Activated CD8-positive, alpha-beta T cell treated with anti-CD3 and anti-CD28 coated beads, Interleukin-2, amount 10 ng/mL, durations not matched to agents 7 days and 5 days (primary cell): Measurements from ENCODE around the gene NR2C1. TPM values are rescaled to one million over a fixed set of nuclear protein-coding genes. Genes with fewer than 3 reads are reported as not detected.
"Not testable (repeated sequence)": the region's sequence is repeated elsewhere in the genome, so short reads cannot be mapped to it uniquely, and the experiment has no call there.

ENCODE experiments used
- ATAC-seq: fragments of 150-1000 bp; cut with Tn5 transposase; one replicate; pipeline ENCODE4 v1.10.0; 2021; ENCODE audit warnings: moderate library complexity
- CTCF ChIA-PET: fragments of 350-600 bp; sonication (Branson Sonifier 250); formaldehyde crosslinking; loops from one replicate; lab custom pipeline; 2021; ENCODE audit warnings: antibody characterized with exemption; lab: Charles Lee
- POLR2A ChIA-PET: fragments of 350-600 bp; sonication (Branson Sonifier 250); formaldehyde crosslinking; loops from one replicate; lab custom pipeline; 2021; ENCODE audit warnings: antibody characterized with exemption; lab: Charles Lee
- DNase-seq: peaks from one replicate; pipeline ENCODE4 v3.0.0-alpha.2; 2020
- H3K27ac Mint-ChIP-seq: one replicate; pipeline ENCODE4 v1.8.0; 2021; ENCODE audit warnings: mild to moderate bottlenecking, mixed read lengths
- H3K27me3 Mint-ChIP-seq: one replicate; pipeline ENCODE4 v1.8.0; 2021; ENCODE audit warnings: low read depth, mixed read lengths
- H3K36me3 Mint-ChIP-seq: one replicate; pipeline ENCODE4 v1.8.0; 2021; ENCODE audit warnings: low read depth, mixed read lengths
- H3K4me1 Mint-ChIP-seq: one replicate; pipeline ENCODE4 v1.8.0; 2021; ENCODE audit warnings: low read depth, mixed read lengths
- H3K4me3 Mint-ChIP-seq: one replicate; pipeline ENCODE4 v1.8.0; 2021; ENCODE audit warnings: mild to moderate bottlenecking, mixed read lengths
- H3K9me3 Mint-ChIP-seq: one replicate; pipeline ENCODE4 v1.8.0; 2022; ENCODE audit warnings: mixed read lengths; ENCODE audit not compliant: insufficient read depth
- total RNA-seq, 2 experiments: library from RNA; stranded (reverse); gene quantifications; one replicate each; pipeline ENCODE4 v1.2.3, GENCODE V29; 2021

The NR2C1 gene
- total RNA-seq, 2 experiments from 2014 or later, result 30.5 to 32.8 TPM

DNA sequence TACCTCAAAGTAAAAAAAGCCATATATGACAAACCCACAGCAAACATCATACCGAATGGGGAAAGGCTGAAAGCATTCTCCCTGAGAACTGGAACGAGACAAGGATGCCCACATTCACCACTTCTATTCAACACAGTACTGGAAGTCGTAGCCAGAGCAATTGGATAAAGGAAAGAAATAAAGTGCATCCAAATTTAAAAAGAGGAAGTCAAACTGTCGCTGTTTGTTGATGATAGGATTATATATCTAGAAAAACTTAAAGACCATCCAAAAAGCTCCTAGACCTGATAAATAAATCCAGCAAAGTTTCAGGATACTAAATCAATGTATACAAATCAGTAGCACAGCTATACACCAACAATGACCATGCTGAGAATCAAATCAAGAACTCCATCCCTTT, 75.1 kb downstream of the NR2C1 start:
- Mint-ChIP-seq H3K4me3 (peak overlapping the region; percentile 9), H3K36me3 (peaks cover 58% of the 10 kb centered on the region), H3K4me1 (peaks cover 37% of the 10 kb centered on the region), H3K9me3 (no peaks in the 10 kb centered on the region), H3K27ac (no peak overlapping the region), H3K27me3 (no peaks in the 10 kb centered on the region)
- ATAC-seq (no peak), DNase-seq (no peak)
- ChIA-PET POLR2A (no interaction called here), CTCF (no interaction called here)

DNA sequence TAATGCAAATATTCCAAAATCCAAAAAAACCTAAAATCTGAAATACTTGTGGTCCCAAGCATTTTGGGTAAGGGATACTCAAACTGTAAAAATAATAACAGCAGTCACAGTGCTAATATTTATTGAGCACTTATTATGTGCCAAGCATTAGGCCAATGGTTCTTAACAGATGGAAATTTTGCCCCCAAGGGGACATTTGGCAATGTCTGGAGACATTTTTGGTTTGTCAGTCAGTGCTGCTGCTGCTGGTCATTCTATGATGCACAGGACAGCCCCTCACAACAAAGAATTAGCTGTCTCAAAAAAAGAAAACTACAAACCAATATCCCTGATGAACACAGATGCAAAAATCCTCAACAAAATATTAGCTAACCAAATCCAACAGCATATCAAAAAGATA, 75.7 kb downstream of the NR2C1 start:
- H3K27ac Mint-ChIP-seq, result no peak overlapping the region
- ChIA-PET CTCF (no interaction called here), POLR2A (no interaction called here)
- peaks cover 53% of the 10 kb centered on the region for H3K36me3 Mint-ChIP-seq
- no peak for DNase-seq
- H3K9me3 Mint-ChIP-seq, result no peaks in the 10 kb centered on the region
- peaks cover 38% of the 10 kb centered on the region for H3K4me1 Mint-ChIP-seq
- no peak overlapping the region for H3K4me3 Mint-ChIP-seq
- no peaks in the 10 kb centered on the region for H3K27me3 Mint-ChIP-seq
- no peak for ATAC-seq

DNA sequence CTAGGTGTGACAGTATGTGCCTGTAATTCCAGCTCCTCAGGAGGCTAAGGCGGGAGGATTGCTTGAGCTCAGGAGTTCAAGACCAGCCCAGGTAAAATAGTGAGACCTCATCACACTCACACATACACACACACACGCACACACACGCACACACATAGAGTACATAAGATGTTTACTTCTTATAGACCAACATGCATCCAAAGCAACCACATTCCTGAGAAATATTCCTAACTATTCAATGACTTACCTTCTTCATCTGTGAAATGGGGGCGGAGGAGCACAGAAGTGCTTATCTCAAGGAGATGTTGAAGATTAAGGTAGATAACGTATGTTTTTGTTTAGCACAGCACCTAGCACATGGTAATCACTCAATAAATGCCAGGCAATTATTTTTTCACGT, 76.4 kb downstream of the NR2C1 start:
- Mint-ChIP-seq H3K27me3 (no peaks in the 10 kb centered on the region), H3K4me1 (peaks cover 38% of the 10 kb centered on the region), H3K4me3 (no peak overlapping the region), H3K9me3 (no peaks in the 10 kb centered on the region), H3K36me3 (peaks cover 57% of the 10 kb centered on the region), H3K27ac (no peak overlapping the region)
- DNase-seq (no peak), ATAC-seq (no peak)
- ChIA-PET POLR2A (no interaction called here), CTCF (no interaction called here)

DNA sequence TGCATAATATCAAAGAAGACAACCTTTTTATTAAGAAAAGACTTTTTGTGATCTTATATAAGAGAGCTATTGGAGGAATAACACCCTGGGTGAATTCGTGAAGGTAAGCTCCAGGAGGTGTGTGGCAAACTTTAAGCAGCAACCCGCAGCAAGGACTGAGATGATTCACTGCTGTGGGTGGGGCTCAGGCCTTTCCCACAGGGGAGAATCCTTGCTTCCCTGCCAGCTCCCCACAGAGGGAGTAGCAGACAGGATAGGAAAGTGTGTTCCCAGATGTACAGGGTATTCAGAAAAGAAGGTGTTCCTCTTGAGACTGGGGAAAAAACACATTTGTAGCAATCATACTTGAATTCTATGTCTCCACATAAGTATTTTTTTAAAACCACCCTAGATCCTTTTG, 79.1 kb downstream of the NR2C1 start:
- POLR2A ChIA-PET, result interaction anchor here (2.0 kb wide), 1 partner anchor 9 kb away, joined by 15 read pairs; the partner anchor contains the start of gene NDUFA12
- no peak for ATAC-seq

DNA sequence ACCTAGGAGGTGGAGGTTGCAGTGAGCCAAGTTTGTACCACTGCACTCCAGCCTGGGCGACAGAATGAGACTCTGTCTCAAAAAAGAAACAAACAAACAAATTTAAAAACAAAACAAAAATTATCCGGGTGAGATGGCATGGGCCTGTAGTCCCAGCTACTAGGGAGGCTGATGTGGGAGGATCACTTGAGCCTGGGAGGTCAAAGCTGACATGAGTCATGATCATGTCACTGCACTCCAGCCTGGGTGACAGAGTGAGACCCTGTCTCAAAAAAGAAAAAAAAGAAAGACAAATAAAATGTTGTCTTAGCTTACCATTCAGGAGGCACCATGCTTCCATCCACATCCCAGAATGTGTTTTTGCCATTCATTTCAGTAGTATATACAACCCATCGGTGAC, 79.6 kb downstream of the NR2C1 start:
- H3K27me3 Mint-ChIP-seq, DNase-seq, H3K4me3 Mint-ChIP-seq, H3K27ac Mint-ChIP-seq, H3K9me3 Mint-ChIP-seq, CTCF ChIA-PET, ATAC-seq: not testable (repeated sequence)
- Mint-ChIP-seq H3K4me1 (peaks cover 36% of the 10 kb centered on the region), H3K36me3 (peaks cover 51% of the 10 kb centered on the region)
- POLR2A ChIA-PET, result interaction anchor here (2.0 kb wide), 1 partner anchor 10 kb away, joined by 15 read pairs; the partner anchor contains the start of gene NDUFA12

More for the DNA sequence above, 79.1 kb downstream of the NR2C1 start:
- Mint-ChIP-seq H3K4me1 (peaks cover 36% of the 10 kb centered on the region), H3K27me3 (no peaks in the 10 kb centered on the region), H3K36me3 (peaks cover 51% of the 10 kb centered on the region), H3K27ac (no peak overlapping the region), H3K4me3 (no peak overlapping the region), H3K9me3 (no peaks in the 10 kb centered on the region)
- DNase-seq, result no peak
- CTCF ChIA-PET, result no interaction called here

DNA sequence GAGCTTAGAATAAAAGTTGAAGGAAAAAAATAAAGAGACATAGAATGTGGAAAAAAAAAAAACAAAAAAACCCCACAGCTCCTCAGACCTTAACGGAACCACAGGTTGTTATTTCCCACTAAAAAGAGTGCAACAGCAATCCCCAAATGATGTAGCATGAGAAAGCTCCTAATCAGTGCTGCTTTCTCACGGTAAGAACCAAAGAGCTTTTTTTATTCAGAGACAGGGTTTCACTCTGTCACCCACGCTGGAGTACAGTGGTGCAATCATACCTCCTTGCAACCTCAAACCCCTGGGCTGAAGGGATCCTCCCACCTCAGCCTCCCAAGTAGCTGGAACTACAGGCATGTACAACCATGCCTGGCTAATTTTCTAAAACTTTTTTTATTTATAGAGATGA, 83.2 kb downstream of the NR2C1 start:
- Mint-ChIP-seq H3K36me3 (peaks cover 51% of the 10 kb centered on the region), H3K4me3 (no peak overlapping the region), H3K9me3 (no peaks in the 10 kb centered on the region), H3K27me3 (no peaks in the 10 kb centered on the region), H3K27ac (peak overlapping the region; percentile 67), H3K4me1 (peaks cover 50% of the 10 kb centered on the region)
- no peak for DNase-seq
- ATAC-seq, result no peak
- ChIA-PET CTCF (interaction anchor here (1.1 to 1.9 kb wide), 2 partner anchors 9 to 13 kb away, joined by 3 to 6 read pairs; partner anchors contain the start of gene NDUFA12), POLR2A (interaction anchor here (1.8 to 3.2 kb wide), 2 partner anchors 13 to 83 kb away, joined by 6 to 29 read pairs; partner anchors contain the start of genes NDUFA12 and NR2C1)

DNA sequence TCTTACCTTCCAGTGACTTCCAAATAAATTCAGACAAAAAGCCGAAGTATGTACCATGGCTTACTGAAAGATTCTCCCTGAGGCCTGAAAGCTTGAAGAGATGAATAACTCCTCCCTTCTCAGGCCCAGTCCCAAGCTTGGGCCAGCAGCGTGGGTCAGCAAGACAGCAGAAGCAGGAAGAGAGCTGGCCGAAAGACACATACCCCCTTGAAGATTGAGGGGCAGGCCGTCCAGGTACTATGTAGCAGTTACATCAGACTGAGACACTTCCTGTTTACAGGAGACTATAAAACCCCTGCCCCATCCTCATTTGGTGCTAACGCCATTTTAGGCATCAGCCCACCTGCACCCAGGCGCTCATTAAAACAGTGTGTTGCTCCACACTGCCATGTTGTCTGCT, 84.9 kb downstream of the NR2C1 start:
- Mint-ChIP-seq H3K4me1 (peaks cover 52% of the 10 kb centered on the region), H3K36me3 (peaks cover 50% of the 10 kb centered on the region), H3K27me3 (no peaks in the 10 kb centered on the region), H3K27ac (peak overlapping the region; percentile 53), H3K4me3 (no peak overlapping the region), H3K9me3 (no peaks in the 10 kb centered on the region)
- DNase-seq (no peak), ATAC-seq (no peak)
- ChIA-PET POLR2A (interaction anchor here (1.8 to 3.2 kb wide), 2 partner anchors 15 to 85 kb away, joined by 6 to 29 read pairs; partner anchors contain the start of genes NDUFA12 and NR2C1), CTCF (no interaction called here)

DNA sequence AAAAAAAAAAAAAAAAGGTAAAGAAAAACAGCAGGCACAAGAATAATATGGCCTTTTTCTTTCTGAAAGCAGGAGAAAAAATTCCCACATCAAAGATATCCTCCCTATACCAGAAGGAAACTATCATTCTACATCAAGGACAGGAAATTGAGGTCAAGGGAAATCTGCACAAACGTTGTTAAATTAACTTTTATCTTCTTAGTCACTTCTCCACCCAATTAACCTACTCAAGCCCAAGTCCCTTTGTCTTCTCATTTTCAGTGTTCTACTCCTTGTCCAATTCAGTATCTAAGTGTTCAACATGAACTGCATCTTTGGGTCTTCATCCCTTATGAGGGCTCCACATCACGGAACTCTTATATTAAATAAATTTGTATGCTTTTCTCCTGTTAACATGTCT, 85.6 kb downstream of the NR2C1 start:
- POLR2A ChIA-PET, result interaction anchor here (3.2 kb wide), 1 partner anchor 15 kb away, joined by 29 read pairs; the partner anchor contains the start of gene NDUFA12
- Mint-ChIP-seq H3K36me3 (peaks cover 52% of the 10 kb centered on the region), H3K27me3 (no peaks in the 10 kb centered on the region), H3K4me1 (peaks cover 59% of the 10 kb centered on the region), H3K4me3 (peak overlapping the region; percentile 6), H3K9me3 (no peaks in the 10 kb centered on the region), H3K27ac (peak overlapping the region; percentile 53)
- CTCF ChIA-PET, result no interaction called here
- DNase-seq (no peak), ATAC-seq (peak; percentile 54)

DNA sequence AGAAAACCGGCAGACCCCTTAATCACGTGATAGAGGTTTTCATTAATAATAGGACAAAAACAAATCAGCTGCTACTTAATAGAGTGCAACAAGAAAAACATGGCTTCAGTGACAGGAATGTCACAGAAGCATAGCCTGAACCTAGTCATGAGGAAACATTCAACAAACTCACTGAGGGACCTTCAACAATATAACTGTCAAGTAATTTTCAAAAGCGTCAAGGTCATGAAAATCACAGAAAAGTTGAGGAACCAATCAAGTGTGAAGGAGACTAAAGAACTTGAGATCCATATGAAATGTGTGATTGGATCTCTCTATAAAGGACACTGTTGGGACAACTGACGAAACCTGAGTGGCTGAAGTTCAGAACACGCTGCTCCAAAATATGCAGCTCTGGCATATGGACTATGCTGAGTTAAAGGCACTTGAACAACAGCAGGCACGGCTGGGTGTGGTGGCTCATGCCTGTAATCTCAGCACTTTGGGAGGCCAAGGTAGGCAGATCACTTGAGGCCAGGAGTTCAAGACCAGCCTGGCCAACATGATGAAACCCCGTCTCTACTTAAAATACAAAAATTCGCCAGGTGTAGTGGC, 86.2 kb downstream of the NR2C1 start:
- Mint-ChIP-seq H3K9me3 (no peaks in the 10 kb centered on the region), H3K4me1 (peaks cover 58% of the 10 kb centered on the region), H3K27ac (peak overlapping the region; percentile 68), H3K4me3 (peak overlapping the region; percentile 19), H3K27me3 (no peaks in the 10 kb centered on the region), H3K36me3 (peaks cover 48% of the 10 kb centered on the region)
- no peak for DNase-seq
- CTCF ChIA-PET, result no interaction called here
- POLR2A ChIA-PET, result interaction anchor here (1.0 kb wide), 1 partner anchor 17 kb away, joined by 3 read pairs; the partner anchor contains the start of gene NDUFA12
- ATAC-seq, result no peak

DNA sequence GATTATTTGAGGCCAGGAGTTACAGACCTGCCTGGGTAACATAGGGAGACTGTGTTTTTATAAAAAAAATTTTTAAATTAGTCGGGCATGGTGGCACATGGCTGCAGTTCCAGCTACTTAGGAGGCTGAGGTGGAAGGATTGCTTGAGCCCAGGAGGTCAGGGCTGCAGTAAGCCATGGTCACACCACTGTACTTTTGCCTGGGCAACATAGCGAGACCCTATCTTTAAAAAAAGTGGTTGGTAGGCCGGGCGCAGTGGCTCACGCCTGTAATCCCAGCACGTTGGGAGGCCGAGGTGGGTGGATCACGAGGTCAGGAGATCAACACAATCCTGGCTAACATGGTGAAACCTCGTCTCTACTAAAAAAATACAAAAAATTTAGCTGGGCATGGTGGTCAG, 88.3 kb downstream of the NR2C1 start:
- H3K27ac Mint-ChIP-seq, H3K27me3 Mint-ChIP-seq, H3K4me3 Mint-ChIP-seq, DNase-seq, POLR2A ChIA-PET, H3K9me3 Mint-ChIP-seq, ATAC-seq, CTCF ChIA-PET: not testable (repeated sequence)
- Mint-ChIP-seq H3K4me1 (peaks cover 56% of the 10 kb centered on the region), H3K36me3 (peaks cover 42% of the 10 kb centered on the region)

DNA sequence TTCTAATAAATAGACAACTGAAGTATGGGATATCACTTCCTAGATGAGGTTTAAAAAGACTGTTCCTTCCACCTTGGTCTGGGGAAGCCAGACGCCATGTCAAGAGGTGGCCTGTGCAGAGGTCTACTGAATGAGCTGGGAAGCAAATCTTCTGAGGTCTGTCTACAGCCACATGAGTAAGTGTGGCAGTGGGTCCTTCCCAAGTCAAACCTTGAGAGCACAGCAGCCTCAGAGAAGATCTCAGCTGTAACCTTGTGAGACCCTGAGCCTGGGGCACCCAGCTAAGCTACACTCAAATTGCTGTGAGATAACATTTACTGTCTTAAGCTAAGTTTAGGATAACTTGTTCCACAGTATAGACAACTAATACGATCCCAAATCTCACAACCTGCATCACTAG, 90.1 kb downstream of the NR2C1 start:
- ATAC-seq (no peak), DNase-seq (no peak)
- POLR2A ChIA-PET, result interaction anchor here (2.6 kb wide), 1 partner anchor 20 kb away, joined by 14 read pairs; the partner anchor contains the start of gene NDUFA12
- H3K4me1 Mint-ChIP-seq, result peaks cover 40% of the 10 kb centered on the region
- no peaks in the 10 kb centered on the region for H3K27me3 Mint-ChIP-seq
- no peak overlapping the region for H3K4me3 Mint-ChIP-seq
- CTCF ChIA-PET, result interaction anchor here (0.9 to 1.0 kb wide), 2 partner anchors 10 to 26 kb away, joined by 3 read pairs; no protein-coding TSS in a partner anchor
- peaks cover 30% of the 10 kb centered on the region for H3K36me3 Mint-ChIP-seq
- H3K27ac Mint-ChIP-seq, result no peak overlapping the region
- H3K9me3 Mint-ChIP-seq, result no peaks in the 10 kb centered on the region

DNA sequence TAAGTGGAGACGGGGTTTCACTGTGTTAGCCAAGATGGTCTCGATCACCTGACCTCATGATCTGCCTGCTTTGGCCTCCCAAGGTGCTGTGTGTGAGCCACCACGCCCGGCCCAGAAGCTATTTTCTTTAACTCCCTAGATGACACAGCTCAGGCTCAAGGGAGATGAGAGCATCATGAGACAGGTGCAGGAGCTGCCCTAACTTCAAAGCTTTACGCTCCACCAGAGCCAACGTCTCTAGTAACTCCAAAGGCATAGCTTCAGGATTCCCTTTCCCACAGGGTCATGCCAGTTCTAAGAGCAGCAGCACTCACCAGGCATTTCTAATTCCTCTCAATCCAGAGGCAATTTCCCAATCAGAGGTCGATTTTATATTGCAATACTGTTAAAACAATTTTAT, 91.0 kb downstream of the NR2C1 start:
- DNase-seq, result no peak
- no peaks in the 10 kb centered on the region for H3K27me3 Mint-ChIP-seq
- no peak overlapping the region for H3K4me3 Mint-ChIP-seq
- H3K4me1 Mint-ChIP-seq, result peaks cover 36% of the 10 kb centered on the region
- ATAC-seq, result no peak
- peaks cover 32% of the 10 kb centered on the region for H3K36me3 Mint-ChIP-seq
- H3K27ac Mint-ChIP-seq, result no peak overlapping the region
- no peaks in the 10 kb centered on the region for H3K9me3 Mint-ChIP-seq
- POLR2A ChIA-PET, result interaction anchor here (2.6 kb wide), 1 partner anchor 21 kb away, joined by 14 read pairs; the partner anchor contains the start of gene NDUFA12
- CTCF ChIA-PET, result interaction anchor here (0.9 to 1.7 kb wide), 4 partner anchors 8 to 378 kb away, joined by 3 to 6 read pairs (median 4); no protein-coding TSS in a partner anchor
